Heart left ventricle (tissue), 13 donors: ENCODE results near the gene RFX6.

Source experiments
- POLR2A ChIP-seq, 2 donors: fragments of 450-650 bp; IDR thresholded peaks; one replicate each; pipeline ENCODE4 v1.6.1; 2017; ENCODE audit warnings: antibody characterized with exemption in 2 of 2, mild to moderate bottlenecking in 2 of 2, moderate library complexity in 2 of 2
- TF ChIP-seq, protein P1 (sequence below), 12 donors: fragments of 200-600 bp; sonication (generic) in 4 of 12; IDR thresholded peaks; one replicate each; pipeline versions ENCODE4 v1.5.0 to v1.8.0; 2018 to 2022; ENCODE audit warnings: antibody characterized with exemption in 12 of 12, mild to moderate bottlenecking in 5 of 12
- donor health status: ischemic (EF 13 %, LVEDD 7.1; RV severe dilation, severe dysfunction).
- donor health status: DM: no; HTN: yes; CAD: no.
- donor health status: DM: no; HTN: no; CAD: no.
- donor health status: ischemic (EF 25% LVEDD 6.9; RV normal size, moderate dysfunction).
- donor health status: ischemic (EF 25% LVEDD 5.7; RV mildly dilated, moderate dysfunction).
- donor health status: ischemic (EF 35%, LVEDD 5.7; RV mildly dilated, moderate dysfunction).
- donor health status: nonischemic (EF 11% LVEDD 7.7; RV severe dilation, severe dysfunction).
- donor health status: DM: yes; HTN: yes; CAD: no.
- donor health status: PGD.
- donor health status: ischemic (EF 29% LVEDD 5.4; RV normal size, mild dysfunction).
- donor health status: nonischemic (EF 23%, LVEDD 6.1; RV moderate dilation, normal function).

DNA sequence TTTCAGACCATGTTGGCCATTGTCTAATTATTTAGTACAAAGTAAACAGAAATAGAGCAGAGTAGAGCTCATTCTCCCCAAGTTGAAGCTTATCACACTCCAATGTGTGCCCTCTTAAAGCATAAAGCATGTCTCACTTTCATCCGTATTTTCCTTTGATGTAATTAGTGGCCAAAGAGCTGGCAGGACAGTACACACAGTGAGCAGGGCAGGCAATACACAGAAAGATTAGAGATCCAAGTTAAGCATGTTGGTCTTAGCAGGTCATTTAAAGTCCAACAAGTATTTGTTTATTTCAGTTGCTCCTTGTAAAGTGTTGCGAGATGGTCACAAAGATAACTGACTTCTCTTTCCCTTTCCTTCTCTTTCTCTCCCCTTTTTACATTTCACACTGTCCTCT, 47.2 kb downstream of the RFX6 start:
- TF ChIP-seq POLR2A (IDR thresholded peaks at IDR 0.05), result no peak
- TF ChIP-seq, protein P1, sequence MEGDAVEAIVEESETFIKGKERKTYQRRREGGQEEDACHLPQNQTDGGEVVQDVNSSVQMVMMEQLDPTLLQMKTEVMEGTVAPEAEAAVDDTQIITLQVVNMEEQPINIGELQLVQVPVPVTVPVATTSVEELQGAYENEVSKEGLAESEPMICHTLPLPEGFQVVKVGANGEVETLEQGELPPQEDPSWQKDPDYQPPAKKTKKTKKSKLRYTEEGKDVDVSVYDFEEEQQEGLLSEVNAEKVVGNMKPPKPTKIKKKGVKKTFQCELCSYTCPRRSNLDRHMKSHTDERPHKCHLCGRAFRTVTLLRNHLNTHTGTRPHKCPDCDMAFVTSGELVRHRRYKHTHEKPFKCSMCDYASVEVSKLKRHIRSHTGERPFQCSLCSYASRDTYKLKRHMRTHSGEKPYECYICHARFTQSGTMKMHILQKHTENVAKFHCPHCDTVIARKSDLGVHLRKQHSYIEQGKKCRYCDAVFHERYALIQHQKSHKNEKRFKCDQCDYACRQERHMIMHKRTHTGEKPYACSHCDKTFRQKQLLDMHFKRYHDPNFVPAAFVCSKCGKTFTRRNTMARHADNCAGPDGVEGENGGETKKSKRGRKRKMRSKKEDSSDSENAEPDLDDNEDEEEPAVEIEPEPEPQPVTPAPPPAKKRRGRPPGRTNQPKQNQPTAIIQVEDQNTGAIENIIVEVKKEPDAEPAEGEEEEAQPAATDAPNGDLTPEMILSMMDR (IDR thresholded peaks at IDR 0.05), result no peak
